Raji (cell line): Measurements from ENCODE around the gene PTPRE.

Experiments
- POLR2A ChIP-seq: IDR thresholded peaks from 2 replicates; pipeline ENCODE4 v1.6.1; 2011; ENCODE audit warnings: low read depth, low read length, control low read depth; ENCODE audit not compliant: insufficient read depth

The PTPRE gene

DNA sequence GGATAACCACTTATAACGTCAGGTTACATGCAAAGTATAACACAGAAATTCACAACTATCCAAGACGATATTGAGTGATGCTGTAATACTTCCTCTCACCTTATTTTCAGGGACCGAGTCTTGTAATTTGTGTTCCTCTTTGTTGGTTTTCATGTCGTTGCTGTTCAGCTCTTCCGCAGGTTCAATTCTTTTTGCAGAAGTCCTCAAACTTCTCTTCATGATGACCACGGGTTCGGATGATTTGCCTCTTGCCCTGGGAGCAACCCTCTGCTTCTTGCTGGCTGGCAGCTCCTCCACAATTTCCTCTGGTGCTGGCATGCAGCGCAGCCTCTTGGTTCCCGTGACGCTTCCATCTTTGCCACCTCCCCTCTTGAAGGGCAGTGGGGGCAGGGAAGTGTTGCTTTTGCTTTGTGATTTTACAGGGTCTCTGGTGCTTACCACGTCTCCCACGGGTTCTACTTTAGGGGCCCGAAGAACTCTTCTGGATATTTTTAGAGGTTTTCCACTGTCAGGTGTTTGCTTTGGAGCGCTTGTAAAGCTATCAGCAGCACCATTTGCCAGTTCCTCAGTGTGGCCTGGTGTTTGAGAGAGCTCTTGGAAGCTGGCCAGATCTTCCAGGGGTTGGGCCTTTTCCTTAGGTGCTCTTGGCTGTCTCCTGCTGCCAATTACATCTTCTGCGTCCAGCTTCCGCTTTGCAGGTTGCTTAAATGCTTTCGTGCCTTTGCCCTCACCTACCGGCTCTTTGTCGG, 195.8 kb downstream of the PTPRE start:
- TF ChIP-seq POLR2A, result no peak

GRCh38 chr10:128103229-128103714, 196.4 kb downstream of the PTPRE start:
- TF ChIP-seq POLR2A, result no peak

DNA sequence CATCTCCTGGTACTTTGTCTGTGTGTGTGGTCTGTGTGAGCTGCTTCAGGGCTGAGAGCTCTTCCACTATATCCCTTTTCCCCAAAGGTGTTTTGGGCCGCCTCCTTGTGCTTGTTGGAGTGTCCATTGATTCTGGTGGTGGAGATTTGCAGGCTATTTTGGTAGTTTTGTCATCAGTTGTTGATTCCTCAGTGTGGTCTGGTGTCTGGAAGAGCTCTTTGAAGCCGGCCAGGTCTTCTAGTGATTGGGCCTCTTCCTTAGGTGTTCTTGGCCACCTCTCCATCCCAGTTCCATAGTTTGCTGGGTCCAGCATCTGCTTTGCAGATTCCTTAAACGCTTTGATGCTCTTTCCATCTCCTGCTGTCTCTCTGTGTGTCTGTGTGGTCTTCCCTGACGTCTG, 198.5 kb downstream of the PTPRE start:
- TF ChIP-seq POLR2A, result no peak

- no peak for TF ChIP-seq POLR2A
These were observed 202.8 kb downstream of the PTPRE start for GRCh38 chr10:128109707-128110106.

GRCh38 chr10:128110339-128110738, 203.4 kb downstream of the PTPRE start:
- no peak for TF ChIP-seq POLR2A

DNA sequence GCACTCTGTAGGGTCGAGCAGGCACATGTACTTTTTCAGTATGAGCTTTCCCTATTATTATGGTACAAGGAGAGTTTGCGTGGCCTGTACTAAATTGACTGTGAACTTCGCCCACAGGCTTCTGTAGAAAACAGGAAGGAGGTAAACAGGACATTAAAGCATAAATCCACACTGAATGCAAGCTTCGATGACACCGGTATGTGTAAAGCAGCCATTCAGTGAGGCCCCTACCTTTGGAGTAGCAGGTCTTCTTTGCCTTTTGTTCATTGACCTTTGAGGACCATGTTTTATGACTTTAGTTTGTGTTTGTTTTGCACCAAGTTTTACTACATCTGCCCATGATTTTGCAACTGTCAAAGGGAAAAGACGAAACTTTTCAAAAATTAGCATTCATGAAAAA, 204.8 kb downstream of the PTPRE start:
- no peak for TF ChIP-seq POLR2A

DNA sequence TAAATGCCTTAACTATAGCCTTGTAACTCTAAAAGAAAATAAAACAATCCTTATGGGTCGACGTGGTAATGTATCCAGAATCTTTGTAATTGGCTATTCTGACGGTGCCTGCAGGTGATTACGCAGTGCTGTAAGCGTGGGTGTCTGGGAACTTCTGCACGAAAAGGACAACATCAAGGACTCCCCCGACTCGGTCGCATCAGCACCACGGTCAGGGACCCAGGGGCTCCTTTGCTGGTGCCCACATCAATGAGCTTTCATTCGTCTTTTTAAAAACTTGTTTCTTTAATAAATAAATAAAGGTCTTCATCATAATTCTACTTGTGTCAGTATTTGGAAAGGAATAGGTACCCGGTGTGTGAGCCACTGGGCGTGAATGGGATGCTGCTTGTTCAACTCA, 206.1 kb downstream of the PTPRE start:
- TF ChIP-seq POLR2A, result no peak

DNA sequence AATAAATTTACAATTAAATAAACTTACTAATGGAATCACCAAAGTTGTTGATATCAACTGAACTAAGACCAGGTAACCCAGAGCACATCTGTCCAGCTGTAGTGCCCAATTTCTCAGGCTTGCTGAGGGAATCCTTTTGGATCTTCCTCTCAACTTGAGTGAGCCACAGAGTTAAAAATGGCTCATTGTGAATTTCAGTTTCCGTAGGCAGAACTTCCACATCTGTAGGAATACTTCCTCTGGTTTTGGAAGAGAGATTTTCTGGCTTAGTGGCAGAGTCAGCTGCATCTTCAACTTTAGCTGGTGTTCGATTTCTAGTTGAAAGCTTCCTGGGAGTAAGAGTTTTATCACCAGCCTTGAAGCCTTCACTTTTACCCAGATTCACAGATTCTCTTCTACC, 208.0 kb downstream of the PTPRE start:
- no peak for TF ChIP-seq POLR2A

GRCh38 chr10:128115356-128115755, 208.5 kb downstream of the PTPRE start:
- no peak for TF ChIP-seq POLR2A

DNA sequence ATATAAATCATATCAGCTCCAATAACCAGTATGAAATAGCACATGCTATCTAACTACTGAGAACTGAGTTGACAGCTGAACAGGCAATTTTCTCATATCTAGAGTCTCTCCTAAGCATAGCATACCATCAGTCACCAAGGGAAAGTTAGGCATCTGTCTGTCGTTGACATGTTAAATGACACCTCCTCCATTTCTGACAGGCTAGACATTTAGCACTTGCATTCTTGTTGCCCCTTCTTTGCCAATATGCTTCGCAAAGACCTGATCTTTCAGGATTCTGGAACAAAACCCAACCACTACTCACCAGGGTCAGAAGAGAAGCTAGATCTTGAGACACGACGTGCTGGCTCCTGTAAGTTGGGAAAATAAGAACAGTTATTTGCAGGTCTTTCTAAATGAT, 209.3 kb downstream of the PTPRE start:
- TF ChIP-seq POLR2A, result no peak

DNA sequence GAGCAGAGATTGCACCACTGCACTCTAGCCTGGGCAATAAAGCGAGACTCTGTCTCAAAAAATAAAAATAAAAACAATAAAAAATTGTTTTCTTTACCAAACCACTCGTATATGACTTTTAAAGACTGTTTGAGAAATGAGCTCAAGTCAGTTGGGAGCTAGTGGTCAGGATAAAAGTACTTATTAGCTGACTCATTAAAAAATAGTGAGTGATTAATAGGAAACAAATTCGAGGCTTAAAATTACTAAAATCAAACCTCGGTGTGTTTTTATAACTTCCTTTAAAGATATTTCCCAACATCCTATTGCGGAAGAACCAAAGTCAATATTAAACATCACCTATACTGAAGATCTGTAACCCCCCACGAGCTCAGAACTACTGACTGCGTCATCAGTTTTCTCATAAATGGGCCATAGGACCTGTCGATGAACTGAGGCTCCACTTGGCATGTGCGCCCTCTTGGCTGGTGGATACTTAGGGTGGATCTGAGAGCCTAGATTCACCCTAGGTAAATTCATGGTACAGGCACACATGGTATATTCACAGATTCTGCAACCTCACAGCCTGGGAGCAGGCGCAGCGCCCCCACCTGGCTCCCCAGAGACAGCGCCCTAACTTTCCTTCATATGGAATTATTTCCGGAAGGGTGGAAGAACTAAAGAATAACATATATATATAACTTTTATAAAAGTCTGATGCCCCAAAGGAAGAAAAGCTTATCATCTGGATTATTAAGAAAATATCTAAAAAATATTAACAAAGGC, 210.1 kb downstream of the PTPRE start:
- no peak for TF ChIP-seq POLR2A

GRCh38 chr10:128121750-128122412, 215.0 kb downstream of the PTPRE start:
- TF ChIP-seq POLR2A, result no peak

- no peak for TF ChIP-seq POLR2A
These were observed 216.0 kb downstream of the PTPRE start for GRCh38 chr10:128122931-128123330.

- TF ChIP-seq POLR2A, result no peak
These were observed 216.9 kb downstream of the PTPRE start for GRCh38 chr10:128123846-128124245.

- TF ChIP-seq POLR2A, result no peak
These were observed 218.0 kb downstream of the PTPRE start for GRCh38 chr10:128124813-128125403.
